ENCODE measurements around the gene SH2D3C. TPM values are rescaled to one million over a fixed set of nuclear protein-coding genes. Genes with fewer than 3 reads are reported as not detected.

SH2D3C gene
- total and polyA plus RNA-seq, 10 of the 15 experiments (the other 5 are each of a cell fraction or from before 2014, with no cell fraction given), result 1.2 to 23.5 (median 16.2) TPM

DNA sequence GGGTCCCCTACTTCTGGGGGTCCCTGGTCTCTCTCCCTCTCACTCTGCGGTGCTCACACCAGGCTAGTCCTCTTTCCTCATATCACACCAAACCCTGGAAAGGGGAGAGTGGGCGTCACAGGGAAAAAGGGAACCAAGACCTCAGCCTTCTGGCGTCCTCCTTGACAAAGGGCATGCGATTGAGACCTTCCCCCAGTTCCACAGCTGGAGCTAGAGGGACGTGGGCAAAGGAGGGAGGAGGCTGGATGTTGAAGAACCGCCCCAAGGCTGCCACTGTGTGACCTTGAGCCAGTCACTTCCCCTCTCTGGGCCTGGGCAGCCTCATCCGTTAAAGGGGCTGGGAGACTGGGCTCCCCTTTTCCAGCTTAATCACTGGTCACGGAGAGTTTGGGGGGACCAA lies 24.8 kb downstream of the SH2D3C start:
- Histone ChIP-seq H3K4me3 (no peak overlapping the region), H3K79me2 (ENCODE audit: control insufficient read depth, insufficient read depth, low read length) (no peaks in the 10 kb centered on the region), H3K4me2 (ENCODE audit: control insufficient read depth, insufficient read depth) (no peak overlapping the region), H4K20me1 (ENCODE audit: control insufficient read depth, insufficient read depth) (no peaks in the 10 kb centered on the region), H2AFZ (ENCODE audit: control insufficient read depth, low read depth, low read length) (no peak overlapping the region), H3K27me3 (replicated peaks in 1 of 2; ENCODE audit: control insufficient read depth in 2 of 2, insufficient read depth in 2 of 2, low read length in 1 of 2) (no peaks in the 10 kb centered on the region), H3K9ac (ENCODE audit: control insufficient read depth, insufficient read depth, low read length) (no peak overlapping the region), H3K36me3 (ENCODE audit: control insufficient read depth in 2 of 2, insufficient read depth in 2 of 2, low read length in 1 of 2) (peaks cover 12 to 13% of the 10 kb centered on the region in 2 experiments; a peak in 3 of 4 replicates), H3K4me1 (ENCODE audit: control insufficient read depth, insufficient read depth, low read length) (no peaks in the 10 kb centered on the region), H3K9me3 (replicated peaks; ENCODE audit: control insufficient read depth, insufficient read depth, low read length) (no peaks in the 10 kb centered on the region), H3K27ac (ENCODE audit: control insufficient read depth, insufficient read depth) (no peak overlapping the region)
- RAD21 ChIA-PET (ENCODE audit: unreplicated experiment), result no interaction called here
- FAIRE-seq (no peak), DNase-seq (ENCODE audit: low read depth, low spot score) (no peak), ATAC-seq (no peak)
- POLR2A ChIA-PET, result no interaction called here
- BruUV-seq (replicated peaks), result no TSS peak
- CTCF ChIA-PET, result no interaction called here
- TF ChIP-seq, protein P1, sequence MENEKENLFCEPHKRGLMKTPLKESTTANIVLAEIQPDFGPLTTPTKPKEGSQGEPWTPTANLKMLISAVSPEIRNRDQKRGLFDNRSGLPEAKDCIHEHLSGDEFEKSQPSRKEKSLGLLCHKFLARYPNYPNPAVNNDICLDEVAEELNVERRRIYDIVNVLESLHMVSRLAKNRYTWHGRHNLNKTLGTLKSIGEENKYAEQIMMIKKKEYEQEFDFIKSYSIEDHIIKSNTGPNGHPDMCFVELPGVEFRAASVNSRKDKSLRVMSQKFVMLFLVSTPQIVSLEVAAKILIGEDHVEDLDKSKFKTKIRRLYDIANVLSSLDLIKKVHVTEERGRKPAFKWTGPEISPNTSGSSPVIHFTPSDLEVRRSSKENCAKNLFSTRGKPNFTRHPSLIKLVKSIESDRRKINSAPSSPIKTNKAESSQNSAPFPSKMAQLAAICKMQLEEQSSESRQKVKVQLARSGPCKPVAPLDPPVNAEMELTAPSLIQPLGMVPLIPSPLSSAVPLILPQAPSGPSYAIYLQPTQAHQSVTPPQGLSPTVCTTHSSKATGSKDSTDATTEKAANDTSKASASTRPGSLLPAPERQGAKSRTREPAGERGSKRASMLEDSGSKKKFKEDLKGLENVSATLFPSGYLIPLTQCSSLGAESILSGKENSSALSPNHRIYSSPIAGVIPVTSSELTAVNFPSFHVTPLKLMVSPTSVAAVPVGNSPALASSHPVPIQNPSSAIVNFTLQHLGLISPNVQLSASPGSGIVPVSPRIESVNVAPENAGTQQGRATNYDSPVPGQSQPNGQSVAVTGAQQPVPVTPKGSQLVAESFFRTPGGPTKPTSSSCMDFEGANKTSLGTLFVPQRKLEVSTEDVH (IDR thresholded peaks at IDR 0.05; ENCODE audit: low read depth, partially characterized antibody), result no peak
- TF ChIP-seq NR2C1 (IDR thresholded peaks at IDR 0.05), result no peak
- no peak for TF ChIP-seq KDM1A (IDR thresholded peaks at IDR 0.05; ENCODE audit: borderline replicate concordance)
- no peak for TF ChIP-seq GABPA (IDR thresholded peaks at IDR 0.05; ENCODE audit: low read depth)
- TF ChIP-seq EZH2 (IDR thresholded peaks at IDR 0.05; ENCODE audit: borderline replicate concordance, control insufficient read depth, low read depth, low read length), result no peak
- TF ChIP-seq, protein P2, sequence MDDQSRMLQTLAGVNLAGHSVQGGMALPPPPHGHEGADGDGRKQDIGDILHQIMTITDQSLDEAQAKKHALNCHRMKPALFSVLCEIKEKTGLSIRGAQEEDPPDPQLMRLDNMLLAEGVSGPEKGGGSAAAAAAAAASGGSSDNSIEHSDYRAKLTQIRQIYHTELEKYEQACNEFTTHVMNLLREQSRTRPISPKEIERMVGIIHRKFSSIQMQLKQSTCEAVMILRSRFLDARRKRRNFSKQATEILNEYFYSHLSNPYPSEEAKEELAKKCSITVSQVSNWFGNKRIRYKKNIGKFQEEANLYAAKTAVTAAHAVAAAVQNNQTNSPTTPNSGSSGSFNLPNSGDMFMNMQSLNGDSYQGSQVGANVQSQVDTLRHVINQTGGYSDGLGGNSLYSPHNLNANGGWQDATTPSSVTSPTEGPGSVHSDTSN (IDR thresholded peaks at IDR 0.05; ENCODE audit: insufficient replicate concordance, low read depth, low read length), result no peak
- TF ChIP-seq SUPT20H (IDR thresholded peaks at IDR 0.05; ENCODE audit: borderline replicate concordance, control insufficient read depth, low read depth, low read length), result no peak
- no peak for TF ChIP-seq RCOR1 (conservative IDR thresholded peaks at IDR 0.05; ENCODE audit: low read depth, low read length)
- TF ChIP-seq BHLHE40 (IDR thresholded peaks at IDR 0.05; ENCODE audit: borderline replicate concordance in 1 of 2, low read depth in 2 of 2, low read length in 1 of 2), result no peak
- no peak for TF ChIP-seq SP1 (IDR thresholded peaks at IDR 0.05; ENCODE audit: low read depth, low read length)
- TF ChIP-seq SIN3A (IDR thresholded peaks at IDR 0.05; ENCODE audit: low read depth, low read length), result no peak
- no peak for TF ChIP-seq CHD4 (IDR thresholded peaks at IDR 0.05)
- TF ChIP-seq, protein P3, sequence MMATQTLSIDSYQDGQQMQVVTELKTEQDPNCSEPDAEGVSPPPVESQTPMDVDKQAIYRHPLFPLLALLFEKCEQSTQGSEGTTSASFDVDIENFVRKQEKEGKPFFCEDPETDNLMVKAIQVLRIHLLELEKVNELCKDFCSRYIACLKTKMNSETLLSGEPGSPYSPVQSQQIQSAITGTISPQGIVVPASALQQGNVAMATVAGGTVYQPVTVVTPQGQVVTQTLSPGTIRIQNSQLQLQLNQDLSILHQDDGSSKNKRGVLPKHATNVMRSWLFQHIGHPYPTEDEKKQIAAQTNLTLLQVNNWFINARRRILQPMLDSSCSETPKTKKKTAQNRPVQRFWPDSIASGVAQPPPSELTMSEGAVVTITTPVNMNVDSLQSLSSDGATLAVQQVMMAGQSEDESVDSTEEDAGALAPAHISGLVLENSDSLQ (IDR thresholded peaks at IDR 0.05), result no peak
- no peak for TF ChIP-seq NR2F1 (conservative IDR thresholded peaks at IDR 0.05)
- SMC1A ChIA-PET (ENCODE audit: uncharacterized antibody, unreplicated experiment), result no interaction called here
- in situ Hi-C loops (cut with MboI) (no loop called here), intact Hi-C loops (cut with micrococcal nuclease; ENCODE audit: unreplicated experiment) (no loop called here)
- 81% methylated on average over 8 of the region's 8 CpGs for WGBS (ENCODE audit: insufficient coverage, insufficient replicate concordance, low lambda C conversion rate, missing lambda C conversion rate)

Data from GM12878 (cell line).